Endometrium (tissue), 2 donors: ENCODE data around the gene GTF2F1.
"Not testable (repeated sequence)": the region's sequence is repeated elsewhere in the genome, so short reads cannot be mapped to it uniquely, and the experiment has no call there.

ENCODE experiments used
- FAIRE-seq: peaks from 2 replicates; lab custom pipeline; 2012; peaks lifted over from hg19 to GRCh38; lab: Jason Lieb, UNC
- donor health status: control.
- donor health status: control.

GTF2F1 gene

GRCh38 chr19:6384381-6384780, 8.6 kb downstream of the GTF2F1 start:
- no peak for FAIRE-seq

- FAIRE-seq, result no peak
Observed at GRCh38 chr19:6383188-6383587, 9.8 kb downstream of the GTF2F1 start.

- no peak for FAIRE-seq
Observed at GRCh38 chr19:6381030-6381750, 11.8 kb downstream of the GTF2F1 start.

GRCh38 chr19:6379744-6380143, 13.2 kb downstream of the GTF2F1 start:
- FAIRE-seq, result no peak

GRCh38 chr19:6378486-6378885, 14.5 kb downstream of the GTF2F1 start:
- FAIRE-seq, result no peak

GRCh38 chr19:6378041-6378440, 14.9 kb downstream of the GTF2F1 start:
- no peak for FAIRE-seq

- FAIRE-seq, result no peak
Observed at GRCh38 chr19:6376512-6377190, 16.3 kb downstream of the GTF2F1 start.

- FAIRE-seq, result no peak
Observed at GRCh38 chr19:6375411-6376010, 17.5 kb downstream of the GTF2F1 start, which contains the start of gene PSPN. Gene PSPN, minus strand, starts transcription at chr19:6375933. Its CDS starts 84 bp downstream, at chr19:6375849.

GRCh38 chr19:6374711-6375410, 18.1 kb downstream of the GTF2F1 start:
- no peak for FAIRE-seq

GRCh38 chr19:6374161-6374709, 18.7 kb downstream of the GTF2F1 start:
- FAIRE-seq, result no peak

- FAIRE-seq, result no peak
Observed at GRCh38 chr19:6373813-6374108, 19.2 kb downstream of the GTF2F1 start.

GRCh38 chr19:6373096-6373812, 19.7 kb downstream of the GTF2F1 start:
- FAIRE-seq, result no peak

- FAIRE-seq, result peak; percentile 100
Observed at GRCh38 chr19:6372594-6373095, 20.3 kb downstream of the GTF2F1 start, which contains the start of gene ALKBH7. Gene ALKBH7, plus strand, starts transcription at chr19:6372794. Its CDS starts 27 bp downstream, at chr19:6372821.

GRCh38 chr19:6364353-6364752, 28.6 kb downstream of the GTF2F1 start:
- no peak for FAIRE-seq

GRCh38 chr19:6362351-6362801, 30.6 kb downstream of the GTF2F1 start:
- FAIRE-seq, result no peak

GRCh38 chr19:6362027-6362350, 31.0 kb downstream of the GTF2F1 start:
- FAIRE-seq, result no peak

GRCh38 chr19:6360857-6361216, 32.1 kb downstream of the GTF2F1 start:
- FAIRE-seq, result not testable (repeated sequence)

- FAIRE-seq, result not testable (repeated sequence)
Observed at GRCh38 chr19:6360445-6360844, 32.5 kb downstream of the GTF2F1 start.

- FAIRE-seq, result no peak
Observed at GRCh38 chr19:6359568-6360341, 33.2 kb downstream of the GTF2F1 start.

- no peak for FAIRE-seq
Observed at GRCh38 chr19:6358003-6358402, 35.0 kb downstream of the GTF2F1 start.

GRCh38 chr19:6357174-6357573, 35.8 kb downstream of the GTF2F1 start:
- no peak for FAIRE-seq
